ENCODE measurements around the gene CNDP2.

- TF ChIP-seq CTCF (conservative IDR thresholded peaks at IDR 0.05; ENCODE audit: low read depth, low read length) (no peak), EZH2phosphoT487 (IDR thresholded peaks at IDR 0.05; ENCODE audit: borderline replicate concordance, low read length) (no peak), EZH2 (IDR thresholded peaks at IDR 0.05; ENCODE audit: low read length, unreplicated experiment) (no peak)
These were observed 39.0 kb downstream of the CNDP2 start for GRCh38 chr18:74534981-74535649.
